HG03432 (cell line): ENCODE measurements around the gene ZNF304.

Experiments used
- ATAC-seq: cut with Tn5 transposase; IDR thresholded peaks from one replicate; pipeline ENCODE4 v1.9.1; 2021; ENCODE audit warnings: mild to moderate bottlenecking, moderate library complexity; ENCODE audit not compliant: unreplicated experiment

Gene ZNF304

DNA sequence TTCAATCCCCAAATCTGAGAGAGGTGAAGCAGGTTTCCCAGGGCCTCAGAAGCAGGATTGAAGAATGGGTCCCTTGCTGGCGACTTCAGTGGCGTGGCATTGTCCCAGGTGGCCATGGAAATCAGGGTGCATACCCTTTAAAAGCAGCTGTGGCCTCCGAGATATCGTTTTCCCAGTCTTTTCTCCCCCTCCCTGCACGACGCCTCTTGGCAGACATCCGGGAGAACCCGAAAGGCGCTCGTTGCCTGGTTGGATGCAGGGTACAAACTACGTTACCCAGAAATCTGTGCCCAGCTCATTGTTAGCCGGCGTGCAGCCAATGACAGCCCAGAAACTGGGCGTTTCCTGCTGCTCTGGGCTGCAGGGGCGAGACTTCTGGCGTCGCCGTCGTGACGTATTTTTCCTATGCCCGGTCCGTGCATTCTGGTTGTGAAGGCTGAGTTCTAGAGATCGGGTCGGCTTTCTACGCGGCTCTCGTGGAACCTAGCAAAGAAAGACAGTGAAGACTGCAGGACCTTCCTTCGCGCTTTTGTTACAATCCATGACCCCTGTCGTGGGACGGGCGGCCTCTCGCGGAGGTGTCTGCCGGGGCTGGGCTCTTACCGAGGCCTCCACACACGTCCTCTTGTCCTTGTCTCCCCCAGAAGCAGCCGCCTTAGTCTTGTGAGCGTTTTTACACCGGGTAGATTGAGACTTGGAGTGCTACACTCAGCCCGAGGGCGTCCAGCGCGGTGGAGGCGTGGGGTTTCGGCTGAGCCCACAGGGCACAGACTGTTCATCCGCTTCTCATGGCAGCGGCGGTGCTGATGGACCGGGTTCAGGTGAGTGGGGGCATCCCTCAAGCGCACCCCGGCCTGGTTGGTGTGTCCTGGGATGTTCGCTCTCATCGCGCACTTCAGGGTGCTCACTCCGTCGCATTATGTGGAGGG is at the start of gene ZNF304:
TSS of gene ZNF304 (plus strand) at position 395 of the 929 bp plus-strand sequence. CDS start at position 789, 394 bp downstream.
- peak; percentile 96 for ATAC-seq

- ATAC-seq = no peak
These were observed 49.0 kb upstream of the ZNF304 start for GRCh38 chr19:57302020-57302465.

- ATAC-seq = no peak
These were observed 48.2 kb upstream of the ZNF304 start for GRCh38 chr19:57302727-57303401.

DNA sequence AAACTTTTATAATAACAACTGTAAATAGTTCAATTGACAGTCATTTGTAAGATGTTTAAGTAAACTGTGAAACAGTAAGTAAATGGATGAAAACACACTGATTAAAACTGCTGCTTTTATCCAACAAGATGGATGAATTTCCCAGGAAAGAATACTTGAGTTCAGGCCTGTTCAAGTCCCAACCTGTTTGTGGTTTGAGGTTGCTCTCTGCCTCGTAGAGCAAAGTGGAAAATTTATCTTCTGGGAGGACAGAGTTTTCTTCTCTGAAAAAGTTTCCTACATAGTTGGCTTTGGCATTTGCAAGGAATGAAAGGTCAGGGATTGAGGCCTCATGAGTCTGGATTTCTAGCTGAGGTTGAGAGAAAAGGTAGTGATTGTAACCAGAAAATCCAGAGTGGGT is 46.0 kb upstream of the ZNF304 start:
- no peak for ATAC-seq

GRCh38 chr19:57308514-57308913 is 42.6 kb upstream of the ZNF304 start:
- ATAC-seq = no peak

DNA sequence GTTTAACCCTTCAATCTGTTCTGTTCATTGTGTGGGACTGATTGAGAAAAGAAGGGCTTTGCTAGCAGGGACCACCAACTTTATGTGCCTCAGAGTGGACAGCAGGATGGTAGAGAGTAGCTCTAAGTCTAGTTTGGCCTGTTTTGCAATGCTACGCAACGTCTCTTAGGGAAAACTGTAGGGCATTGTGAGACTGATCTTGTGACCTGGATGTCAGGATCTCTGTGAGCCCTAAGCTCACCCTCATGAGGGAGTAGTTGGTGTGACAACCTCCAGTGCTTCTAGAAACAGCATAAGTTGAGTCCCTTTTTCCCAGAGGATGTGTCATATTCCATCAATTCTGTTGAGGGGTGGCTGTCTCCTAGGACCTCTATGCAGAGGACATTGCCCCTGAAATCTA is 40.3 kb upstream of the ZNF304 start:
- ATAC-seq = no peak

GRCh38 chr19:57314146-57314545 is 36.9 kb upstream of the ZNF304 start:
- no peak for ATAC-seq

- no peak for ATAC-seq
These were observed 33.6 kb upstream of the ZNF304 start for GRCh38 chr19:57317503-57317902.

- ATAC-seq = no peak
These were observed 31.2 kb upstream of the ZNF304 start for GRCh38 chr19:57319869-57320179.

DNA sequence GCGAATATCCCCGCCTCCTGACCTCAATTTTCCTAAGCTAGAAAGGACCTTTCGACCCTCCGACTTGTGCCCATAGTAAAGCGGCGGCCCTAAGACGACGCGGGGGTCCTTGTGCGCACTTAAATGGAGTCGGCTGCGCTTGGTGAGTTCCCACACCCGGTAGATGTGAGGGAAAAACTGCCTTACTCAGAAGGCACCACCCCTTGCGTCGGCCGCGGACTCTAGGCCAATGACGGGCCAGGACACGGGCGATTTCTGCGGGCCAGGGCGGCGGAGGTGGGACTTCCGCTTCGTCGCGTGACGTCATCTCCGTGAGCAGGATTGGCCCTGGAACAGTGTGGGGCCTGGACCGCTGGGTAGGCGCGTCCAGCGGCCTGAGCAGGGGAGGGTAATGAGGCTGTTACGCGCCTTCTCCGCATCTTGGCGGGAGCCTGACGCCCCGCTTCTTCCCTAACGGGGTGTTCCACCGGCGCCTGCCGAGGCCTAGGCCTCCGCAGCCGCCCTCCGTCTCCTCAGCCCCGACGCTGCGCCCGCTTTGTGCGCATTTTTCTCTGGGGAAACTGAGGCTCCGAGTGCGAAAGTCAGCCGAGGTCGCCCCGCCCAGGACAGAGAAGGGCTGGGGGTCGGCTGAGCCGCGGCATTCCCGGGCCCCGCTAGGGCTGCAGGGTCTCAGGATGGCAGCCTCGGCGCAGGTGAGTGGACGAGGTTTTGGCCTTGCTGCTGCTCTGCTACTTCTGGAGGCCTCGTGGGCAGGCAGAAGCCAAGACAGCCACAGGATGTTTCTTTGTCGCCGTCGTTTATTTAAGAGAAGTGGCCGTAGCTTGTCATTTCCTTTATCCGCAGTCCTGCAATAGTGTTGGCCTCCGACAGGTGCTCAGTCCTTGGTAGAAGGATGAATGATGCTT is 30.6 kb upstream of the ZNF304 start, which contains the start of gene ZNF543:
TSS of gene ZNF543 (plus strand) at position 293 of the 905 bp plus-strand sequence. CDS start at position 675, 382 bp downstream.
- ATAC-seq = peak; percentile 95

DNA sequence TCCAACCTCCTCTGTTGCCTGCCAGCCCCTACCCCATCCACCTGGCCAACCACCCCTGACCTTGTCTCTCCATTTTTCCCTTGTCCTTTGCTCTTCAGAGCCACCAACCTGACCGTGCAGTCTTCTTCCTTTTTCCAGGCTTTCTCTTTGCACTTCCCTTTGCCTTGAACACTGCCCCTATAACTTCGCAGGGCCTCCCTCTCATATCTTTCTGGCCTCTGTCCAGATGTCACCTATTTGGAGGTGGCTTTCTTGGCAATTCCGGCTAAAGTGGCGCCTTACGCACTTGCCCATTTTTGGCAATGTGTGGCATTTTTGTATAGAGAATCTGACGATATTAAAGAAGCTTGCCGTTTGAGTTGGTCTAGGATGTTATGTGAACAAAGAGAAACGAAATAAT is 30.0 kb upstream of the ZNF304 start:
- ATAC-seq = no peak

GRCh38 chr19:57321751-57322150 is 29.3 kb upstream of the ZNF304 start:
- ATAC-seq = no peak

- no peak for ATAC-seq
These were observed 26.1 kb upstream of the ZNF304 start for GRCh38 chr19:57324992-57325391.

DNA sequence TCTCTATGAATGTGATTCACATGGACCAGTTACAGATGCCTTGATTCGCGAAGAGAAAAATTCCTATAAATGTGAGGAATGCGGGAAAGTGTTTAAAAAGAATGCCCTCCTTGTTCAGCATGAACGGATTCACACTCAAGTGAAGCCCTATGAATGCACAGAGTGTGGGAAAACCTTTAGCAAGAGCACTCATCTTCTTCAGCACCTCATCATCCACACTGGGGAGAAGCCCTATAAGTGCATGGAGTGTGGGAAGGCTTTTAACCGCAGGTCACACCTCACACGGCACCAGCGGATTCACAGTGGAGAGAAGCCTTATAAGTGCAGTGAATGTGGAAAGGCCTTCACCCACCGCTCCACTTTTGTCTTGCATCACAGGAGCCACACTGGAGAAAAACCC is 23.1 kb upstream of the ZNF304 start:
- ATAC-seq = no peak

DNA sequence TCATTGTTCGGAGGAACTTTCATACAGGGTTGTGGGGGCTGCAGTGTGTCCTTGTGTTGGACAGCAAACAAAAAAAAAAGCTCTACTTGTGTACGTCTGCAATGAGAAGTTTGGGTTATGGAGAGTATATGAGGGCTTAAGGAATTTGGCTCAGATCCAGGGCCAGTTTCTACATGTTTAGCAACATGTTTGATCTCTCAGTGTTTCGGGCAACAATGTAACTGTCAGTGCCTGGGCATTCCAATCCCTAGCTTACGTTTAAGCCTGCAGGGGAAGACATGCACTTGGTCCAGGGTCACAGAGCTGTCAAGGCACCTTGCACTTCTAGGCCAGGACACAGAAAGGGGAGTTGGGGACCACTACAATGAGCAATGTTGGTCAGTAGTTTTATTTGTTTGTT is 16.9 kb upstream of the ZNF304 start:
- ATAC-seq = no peak

- ATAC-seq = no peak
These were observed 12.2 kb upstream of the ZNF304 start for GRCh38 chr19:57338877-57339276.

DNA sequence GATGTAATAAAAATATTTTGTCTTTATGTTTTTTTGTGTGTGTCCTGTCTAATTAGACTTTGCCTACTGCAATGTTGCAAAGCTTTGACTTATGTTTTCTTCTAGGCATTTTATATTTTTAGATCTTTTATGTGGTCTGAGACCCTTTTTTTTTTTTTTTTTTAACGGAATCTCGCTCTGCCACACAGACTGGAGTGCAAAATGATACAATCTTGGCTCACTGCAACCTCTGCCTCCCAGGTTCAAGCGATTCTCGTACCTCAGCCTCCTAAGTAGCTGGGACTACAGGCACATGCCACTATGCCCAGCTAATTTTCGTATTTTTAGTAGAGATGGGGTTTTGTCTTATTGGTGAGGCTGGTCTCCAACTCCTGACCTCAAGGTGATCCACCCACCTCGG is 8.5 kb upstream of the ZNF304 start:
- ATAC-seq = no peak

GRCh38 chr19:57348136-57348535 is 2.9 kb upstream of the ZNF304 start:
- ATAC-seq = no peak

DNA sequence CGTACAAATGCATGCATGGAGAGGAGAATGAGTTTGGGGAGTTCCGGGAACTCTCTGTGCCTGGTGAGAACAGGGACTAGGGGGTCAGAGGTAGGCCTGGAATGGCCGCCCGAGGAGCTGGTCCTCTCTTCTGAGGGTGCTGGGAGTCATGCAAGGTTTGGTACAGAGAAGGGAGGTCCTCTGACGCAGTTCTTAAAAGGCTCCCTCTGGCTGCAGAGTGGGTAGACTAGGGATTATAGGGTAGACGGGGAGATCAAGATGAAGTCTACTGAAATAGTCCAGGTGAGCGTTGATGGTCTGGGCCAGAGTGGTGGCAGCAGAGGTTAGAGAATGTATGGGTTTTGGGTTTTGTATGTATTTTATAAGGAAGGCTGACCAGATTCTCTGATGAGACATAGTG is 796 bp downstream of the ZNF304 start:
- peak; percentile 3 for ATAC-seq

DNA sequence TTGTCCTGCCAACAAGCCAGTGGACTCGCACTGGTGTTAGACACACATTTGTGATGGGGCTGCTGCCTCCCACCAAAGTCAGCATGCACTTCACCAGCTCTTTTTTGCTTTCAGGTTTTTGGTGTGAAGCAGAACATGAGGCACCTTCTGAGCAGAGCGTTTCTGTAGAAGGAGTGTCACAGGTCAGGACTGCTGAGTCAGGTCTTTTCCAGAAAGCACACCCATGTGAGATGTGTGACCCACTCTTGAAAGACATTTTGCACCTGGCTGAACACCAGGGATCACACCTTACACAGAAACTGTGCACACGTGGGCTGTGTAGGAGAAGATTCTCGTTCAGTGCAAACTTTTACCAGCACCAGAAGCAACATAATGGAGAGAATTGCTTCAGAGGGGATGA is 4.8 kb downstream of the ZNF304 start:
- ATAC-seq = no peak

- ATAC-seq = no peak
These were observed 6.3 kb downstream of the ZNF304 start for GRCh38 chr19:57357406-57357805.
